ENCODE measurements around the gene AP2B1. TPM values are rescaled to one million over a fixed set of nuclear protein-coding genes. Genes with fewer than 3 reads are reported as not detected.
A peak's percentile ranks its signal among the peaks of the same experiment; 100 is the strongest.

Gene AP2B1
- total RNA-seq, 2 experiments from 2014 or later, result 28.9 to 76.0 TPM

GRCh38 chr17:35743626-35744328 lies 156.7 kb downstream of the AP2B1 start:
- no peaks in the 10 kb centered on the region for H3K79me2 ChIP-seq (ENCODE audit: insufficient read depth, low read depth, low read length)
- TF ChIP-seq CTCF (conservative IDR thresholded peaks at IDR 0.05; ENCODE audit: low read length) (no peak), EZH2phosphoT487 (IDR thresholded peaks at IDR 0.05; ENCODE audit: borderline replicate concordance, low read depth, low read length) (no peak)
- H3K4me3 ChIP-seq (ENCODE audit: low read depth, low read length, poor library complexity, severe bottlenecking), result no peak overlapping the region
- DNase-seq (ENCODE audit: low spot score), result peak; percentile 25
- H4K20me1 ChIP-seq (ENCODE audit: insufficient read depth, low read length), result no peaks in the 10 kb centered on the region
- POLR2A ChIA-PET, result no interaction called here
- H3K4me2 ChIP-seq (ENCODE audit: low read length), result no peak overlapping the region
- no peaks in the 10 kb centered on the region for H3K9me3 ChIP-seq (ENCODE audit: low read length)
- H3K9me2 ChIP-seq (ENCODE audit: insufficient read depth, low read length), result no peaks in the 10 kb centered on the region
- intact Hi-C loops (cut with micrococcal nuclease; ENCODE audit: unreplicated experiment), result no loop called here
- no peak overlapping the region for H3K27ac ChIP-seq (ENCODE audit: low read depth, low read length, poor library complexity, severe bottlenecking)
- H2AFZ ChIP-seq (ENCODE audit: low read length), result no peak overlapping the region
- CTCF ChIA-PET (ENCODE audit: unreplicated experiment), result no interaction called here
- no TSS peak for BruUV-seq (replicated peaks)
- H3K4me1 ChIP-seq (ENCODE audit: insufficient read depth, low read length, poor library complexity, severe bottlenecking), result no peaks in the 10 kb centered on the region
- no peaks in the 10 kb centered on the region for H3K36me3 ChIP-seq (ENCODE audit: insufficient read depth, low read length)

- H4K20me1 ChIP-seq (ENCODE audit: insufficient read depth, low read length), result no peaks in the 10 kb centered on the region
- no peaks in the 10 kb centered on the region for H3K9me3 ChIP-seq (ENCODE audit: low read length)
- no peaks in the 10 kb centered on the region for H3K9me2 ChIP-seq (ENCODE audit: insufficient read depth, low read length)
- no peak overlapping the region for H3K27ac ChIP-seq (ENCODE audit: low read depth, low read length, poor library complexity, severe bottlenecking)
- no peak overlapping the region for H2AFZ ChIP-seq (ENCODE audit: low read length)
- no peaks in the 10 kb centered on the region for H3K79me2 ChIP-seq (ENCODE audit: insufficient read depth, low read depth, low read length)
- intact Hi-C loops (cut with micrococcal nuclease; ENCODE audit: unreplicated experiment), result loop anchor here (5.0 kb wide), 1 partner anchor 203 kb away; no protein-coding TSS in a partner anchor
- no TSS peak for BruUV-seq (replicated peaks)
- H3K4me2 ChIP-seq (ENCODE audit: low read length), result no peak overlapping the region
- ChIA-PET CTCF (ENCODE audit: unreplicated experiment) (no interaction called here), POLR2A (interaction anchor here (1.0 kb wide), 1 partner anchor 132 kb away, joined by 4 read pairs; no protein-coding TSS in a partner anchor)
- H3K4me3 ChIP-seq (ENCODE audit: low read depth, low read length, poor library complexity, severe bottlenecking), result no peak overlapping the region
- no peaks in the 10 kb centered on the region for H3K4me1 ChIP-seq (ENCODE audit: insufficient read depth, low read length, poor library complexity, severe bottlenecking)
- TF ChIP-seq EZH2phosphoT487 (IDR thresholded peaks at IDR 0.05; ENCODE audit: borderline replicate concordance, low read depth, low read length) (no peak), CTCF (conservative IDR thresholded peaks at IDR 0.05; ENCODE audit: low read length) (no peak)
- no peak for DNase-seq (ENCODE audit: low spot score)
- no peaks in the 10 kb centered on the region for H3K36me3 ChIP-seq (ENCODE audit: insufficient read depth, low read length)
Measured at GRCh38 chr17:35744830-35745229, 157.7 kb downstream of the AP2B1 start.

- POLR2A ChIA-PET, result interaction anchor here (0.6 to 1.0 kb wide), 2 partner anchors 19 to 132 kb away, joined by 4 to 6 read pairs; no protein-coding TSS in a partner anchor
- H3K4me2 ChIP-seq (ENCODE audit: low read length), result no peak overlapping the region
- intact Hi-C loops (cut with micrococcal nuclease; ENCODE audit: unreplicated experiment), result loop anchor here (5.0 kb wide), 1 partner anchor 203 kb away; no protein-coding TSS in a partner anchor
- H3K4me3 ChIP-seq (ENCODE audit: low read depth, low read length, poor library complexity, severe bottlenecking), result no peak overlapping the region
- no peaks in the 10 kb centered on the region for H3K36me3 ChIP-seq (ENCODE audit: insufficient read depth, low read length)
- TF ChIP-seq CTCF (conservative IDR thresholded peaks at IDR 0.05; ENCODE audit: low read length), result no peak
- TF ChIP-seq EZH2phosphoT487 (IDR thresholded peaks at IDR 0.05; ENCODE audit: borderline replicate concordance, low read depth, low read length), result no peak
- no peak for DNase-seq (ENCODE audit: low spot score)
- no TSS peak for BruUV-seq (replicated peaks)
- H3K9me2 ChIP-seq (ENCODE audit: insufficient read depth, low read length), result no peaks in the 10 kb centered on the region
- no peak overlapping the region for H3K27ac ChIP-seq (ENCODE audit: low read depth, low read length, poor library complexity, severe bottlenecking)
- CTCF ChIA-PET (ENCODE audit: unreplicated experiment), result interaction anchor here (0.6 kb wide), 1 partner anchor 138 kb away, joined by 3 read pairs; no protein-coding TSS in a partner anchor
- no peaks in the 10 kb centered on the region for H3K79me2 ChIP-seq (ENCODE audit: insufficient read depth, low read depth, low read length)
- no peak overlapping the region for H2AFZ ChIP-seq (ENCODE audit: low read length)
- no peaks in the 10 kb centered on the region for H3K9me3 ChIP-seq (ENCODE audit: low read length)
- H4K20me1 ChIP-seq (ENCODE audit: insufficient read depth, low read length), result no peaks in the 10 kb centered on the region
- no peaks in the 10 kb centered on the region for H3K4me1 ChIP-seq (ENCODE audit: insufficient read depth, low read length, poor library complexity, severe bottlenecking)
Measured at GRCh38 chr17:35745246-35745645, 158.1 kb downstream of the AP2B1 start.
